SIG-M5 treated with dmso at 0.1 percent for 504 hours (cell line): Measurements from ENCODE around the gene MOV10.
"Not testable (repeated sequence)": the region's sequence is repeated elsewhere in the genome, so short reads cannot be mapped to it uniquely, and the experiment has no call there.

Experiments
- DNase-seq: peaks from one replicate; lab custom pipeline; 2025; ENCODE audit not compliant: unreplicated experiment; lab: John Stamatoyannopoulos, UW

MOV10 gene

GRCh38 chr1:112713466-112714312, 39.2 kb downstream of the MOV10 start:
- peak; percentile 80 for DNase-seq

- no peak for DNase-seq
Measured at GRCh38 chr1:112714313-112715263, 40.1 kb downstream of the MOV10 start.

DNA sequence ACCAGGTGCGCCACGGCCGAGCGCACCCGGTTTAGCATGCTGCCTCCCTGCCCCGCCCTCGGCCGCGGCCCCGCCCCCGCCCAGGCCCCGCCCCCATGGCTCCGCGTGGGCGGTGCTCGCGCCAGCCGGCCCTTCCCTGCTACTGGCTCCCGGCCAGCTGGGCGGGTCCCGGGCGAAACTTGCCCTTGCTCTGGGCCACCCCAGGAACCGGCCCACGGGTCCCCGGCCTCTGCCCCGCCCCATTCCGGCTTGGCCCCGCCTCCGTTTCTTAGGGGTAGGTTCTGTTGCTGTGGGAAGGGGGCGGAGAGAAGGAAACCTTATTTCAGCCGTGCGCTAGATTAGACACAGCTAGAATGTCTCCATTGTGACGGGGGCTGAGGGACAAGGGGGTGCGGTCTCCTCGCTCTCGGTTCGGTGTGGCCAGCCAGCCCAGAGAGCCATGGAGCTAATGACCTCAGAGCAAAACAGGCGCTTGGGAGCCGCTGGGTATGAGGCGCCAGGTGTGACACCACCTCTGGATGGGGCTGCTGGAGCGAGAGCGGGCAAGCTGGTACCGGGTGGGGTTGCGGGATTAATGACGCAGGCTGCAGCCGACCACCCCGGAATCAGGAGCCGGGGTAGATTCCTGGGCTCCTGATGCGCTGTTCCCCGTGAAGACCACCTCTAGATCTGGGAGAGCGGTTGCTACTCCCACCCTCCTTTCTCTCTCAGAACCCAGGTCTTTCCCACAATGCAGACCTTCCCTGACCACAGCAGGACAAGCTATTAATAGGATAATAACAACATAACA, 41.0 kb downstream of the MOV10 start, which contains the start of gene PPM1J:
Gene PPM1J (minus strand): TSS at position 69 of the 790 bp plus-strand sequence. CDS start 31 bp downstream, at position 38.
- peak; percentile 89 for DNase-seq

DNA sequence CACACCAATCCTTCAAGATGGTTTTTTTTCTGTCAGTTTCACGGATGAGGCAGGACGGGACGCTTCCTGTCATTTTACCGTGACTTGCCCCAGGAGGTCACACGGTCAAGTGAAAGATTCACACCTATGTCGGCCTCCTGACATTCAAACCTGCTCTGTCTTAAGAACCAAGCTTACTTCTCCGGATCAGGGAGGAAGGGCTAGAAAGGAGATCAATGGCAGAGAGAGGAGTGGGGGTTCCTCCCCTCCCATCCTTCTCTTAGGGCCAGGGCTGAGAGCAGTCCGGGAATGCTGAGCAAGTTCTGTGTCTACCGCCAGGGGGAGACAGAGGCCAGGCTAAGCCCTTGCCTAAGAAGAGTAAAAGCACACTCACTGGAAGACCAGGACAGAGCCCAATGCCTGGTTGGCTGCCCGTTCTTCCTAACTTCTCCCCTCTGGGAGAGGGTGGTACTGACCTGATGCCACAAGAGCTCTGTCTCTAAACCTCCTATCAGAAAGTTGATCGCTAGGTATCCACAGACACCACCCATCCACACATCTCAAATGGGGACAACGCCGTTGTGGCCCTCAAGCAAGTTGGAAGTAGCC, 41.8 kb downstream of the MOV10 start:
- DNase-seq = peak; percentile 72

GRCh38 chr1:112717263-112717873, 42.9 kb downstream of the MOV10 start:
- DNase-seq = no peak

DNA sequence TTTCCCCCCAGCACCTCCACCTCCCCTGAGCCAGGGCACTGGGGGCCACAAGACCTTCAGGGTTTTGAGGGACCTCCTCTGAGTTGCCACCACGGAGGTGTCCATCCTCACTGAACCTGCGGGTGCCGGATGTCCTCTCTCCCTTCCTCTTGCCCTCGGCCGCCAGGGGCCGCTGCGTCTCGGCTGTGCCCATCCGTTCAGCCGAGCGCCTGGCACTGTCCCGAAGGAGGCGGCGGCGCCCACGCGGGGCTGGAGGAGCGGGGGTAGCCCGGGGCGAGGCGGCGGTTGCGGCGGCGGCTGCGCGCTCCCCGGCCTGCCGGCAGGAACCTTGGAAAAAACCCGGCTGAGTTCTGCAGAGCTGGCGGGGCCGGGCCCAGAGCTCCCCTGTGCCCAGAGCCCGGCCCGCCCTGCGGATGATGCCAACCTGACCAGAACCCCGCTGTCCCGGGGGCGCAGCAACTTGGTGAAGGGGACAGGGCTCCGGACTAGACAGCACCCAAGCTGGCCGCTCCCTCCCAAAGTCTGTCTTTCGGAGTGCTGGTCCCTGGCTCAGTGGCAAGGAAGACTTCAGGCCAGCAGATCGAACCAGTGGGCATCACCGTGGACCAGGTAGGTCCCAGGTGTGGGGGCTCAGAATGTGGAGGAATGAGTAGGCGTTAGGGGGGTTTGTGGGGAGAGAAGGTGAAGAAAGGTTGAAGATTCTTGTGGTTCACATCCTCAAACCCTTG, 44.4 kb downstream of the MOV10 start:
- peak; percentile 57 for DNase-seq

DNA sequence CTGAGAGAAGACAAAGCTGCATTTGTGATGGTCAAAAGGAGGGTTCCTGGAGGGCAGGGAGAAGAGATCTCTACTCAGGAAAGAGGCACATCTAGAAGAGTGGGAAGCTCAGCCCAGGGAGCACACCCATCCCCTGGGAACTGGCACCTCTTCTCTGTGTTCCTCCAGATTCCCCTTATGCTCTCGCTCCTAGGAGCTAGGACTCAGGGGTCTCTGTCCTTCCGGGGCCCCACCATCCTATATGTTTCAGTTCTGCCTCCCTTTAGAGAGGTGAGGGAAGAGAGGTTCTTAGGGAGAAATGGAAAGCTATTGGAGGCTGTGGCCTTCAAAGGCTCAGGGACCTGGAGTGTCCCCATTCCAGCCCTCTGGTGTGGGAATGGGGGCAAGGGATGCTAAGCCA, 45.2 kb downstream of the MOV10 start:
- no peak for DNase-seq

- no peak for DNase-seq
Measured at GRCh38 chr1:112720800-112721199, 46.3 kb downstream of the MOV10 start.

GRCh38 chr1:112721294-112721693, 46.8 kb downstream of the MOV10 start:
- not testable (repeated sequence) for DNase-seq

GRCh38 chr1:112721966-112722524, 47.6 kb downstream of the MOV10 start:
- DNase-seq = no peak

DNA sequence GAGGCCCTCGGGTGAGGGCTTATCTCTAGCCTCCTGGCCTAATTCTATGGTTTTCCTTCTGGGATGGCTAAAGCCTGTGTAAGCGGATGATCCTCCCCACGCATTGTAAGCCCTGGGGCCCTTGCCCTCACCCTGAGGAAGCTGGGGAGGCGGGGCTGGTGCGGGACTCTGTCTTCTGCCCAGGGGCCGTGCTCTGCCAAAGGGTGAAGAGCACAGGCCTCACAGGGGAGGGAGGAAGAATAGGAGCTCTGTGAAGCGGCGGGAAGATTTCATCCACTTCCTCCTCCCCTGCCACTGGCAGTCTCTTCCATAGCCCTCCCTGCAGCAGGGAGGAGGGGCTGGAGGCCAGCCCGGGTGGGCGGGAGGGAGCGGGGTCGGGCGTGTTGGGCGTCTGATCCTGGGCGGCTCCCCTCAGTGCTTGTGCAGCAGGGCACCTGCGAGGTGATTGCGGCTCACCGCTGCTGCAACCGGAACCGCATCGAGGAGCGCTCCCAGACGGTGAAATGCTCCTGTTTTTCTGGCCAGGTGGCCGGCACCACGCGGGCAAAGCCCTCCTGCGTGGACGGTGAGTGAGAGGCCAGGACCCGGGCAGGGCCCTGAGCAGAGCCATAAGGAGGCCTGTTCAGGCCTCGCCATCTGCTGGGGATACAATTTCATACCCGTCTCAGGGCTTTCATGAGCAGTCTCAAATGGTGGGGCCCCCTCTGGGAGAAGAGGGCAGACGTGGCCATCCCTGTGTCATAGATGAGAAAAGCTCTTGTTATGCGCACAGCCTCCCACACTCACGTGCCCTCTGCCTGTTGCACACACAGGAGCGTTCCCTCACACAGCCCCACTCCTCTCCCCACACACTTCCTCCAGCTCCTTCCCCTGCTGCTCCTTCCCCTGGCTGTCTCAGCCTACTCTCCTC, 48.4 kb downstream of the MOV10 start:
- peak; percentile 23 for DNase-seq

DNA sequence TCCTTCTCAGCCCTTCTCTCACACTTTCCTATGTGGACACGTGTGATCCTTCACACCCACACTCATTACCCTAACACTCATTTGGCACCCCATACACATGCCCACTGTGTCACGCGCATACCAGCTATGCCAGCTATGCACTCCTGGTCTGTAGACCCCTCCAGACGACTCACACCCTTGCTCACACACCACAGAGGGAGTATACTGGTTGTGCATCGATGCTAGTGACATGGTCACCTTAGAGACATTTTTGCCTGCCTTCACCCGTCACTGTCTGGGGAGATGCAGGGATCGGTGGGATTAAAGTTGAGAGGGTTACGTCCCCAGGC, 49.0 kb downstream of the MOV10 start:
- no peak for DNase-seq

GRCh38 chr1:112724240-112724639, 49.8 kb downstream of the MOV10 start:
- DNase-seq = not testable (repeated sequence)

DNA sequence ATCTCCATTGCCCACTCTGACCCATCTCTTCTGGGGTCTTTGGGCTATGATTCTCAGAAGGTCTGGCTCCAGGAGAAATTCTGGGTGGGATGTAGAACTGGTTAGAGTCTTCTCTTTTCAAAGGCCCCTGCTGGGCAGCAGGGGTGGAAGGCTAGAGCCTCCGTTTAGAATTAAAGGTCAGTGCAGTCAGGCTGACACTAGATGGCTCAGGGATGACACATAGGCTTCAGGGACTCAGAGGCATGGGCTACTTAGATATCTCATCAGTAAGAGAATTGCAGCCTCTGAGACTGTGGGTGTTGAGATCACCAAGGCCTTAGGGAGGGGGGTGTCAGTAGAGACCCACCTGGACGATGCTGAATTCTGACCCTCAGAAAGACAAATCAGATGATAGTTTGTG, 53.3 kb downstream of the MOV10 start:
- DNase-seq = no peak

GRCh38 chr1:112728306-112728971, 54.0 kb downstream of the MOV10 start:
- DNase-seq = not testable (repeated sequence)

GRCh38 chr1:112729011-112729410, 54.6 kb downstream of the MOV10 start:
- not testable (repeated sequence) for DNase-seq

DNA sequence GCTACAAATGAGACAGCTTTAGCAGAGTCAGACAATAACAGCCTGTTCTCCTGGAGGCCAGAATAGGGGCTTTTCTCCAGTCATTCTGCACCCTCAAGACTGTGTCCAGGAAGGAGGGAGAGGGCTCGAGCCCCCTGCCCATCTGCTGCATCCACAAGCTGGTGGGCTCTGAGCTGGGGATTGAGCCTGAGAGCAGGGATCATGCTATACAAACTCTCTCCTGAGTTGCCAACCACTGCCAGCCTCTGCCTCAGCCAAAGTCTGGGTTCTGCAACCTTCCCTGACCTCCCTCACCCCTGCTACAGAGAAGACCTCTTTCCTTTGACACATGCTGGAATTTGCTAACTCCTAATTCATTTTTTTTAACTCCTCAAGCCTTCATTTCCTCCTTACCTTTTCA, 55.5 kb downstream of the MOV10 start:
- DNase-seq = no peak

DNA sequence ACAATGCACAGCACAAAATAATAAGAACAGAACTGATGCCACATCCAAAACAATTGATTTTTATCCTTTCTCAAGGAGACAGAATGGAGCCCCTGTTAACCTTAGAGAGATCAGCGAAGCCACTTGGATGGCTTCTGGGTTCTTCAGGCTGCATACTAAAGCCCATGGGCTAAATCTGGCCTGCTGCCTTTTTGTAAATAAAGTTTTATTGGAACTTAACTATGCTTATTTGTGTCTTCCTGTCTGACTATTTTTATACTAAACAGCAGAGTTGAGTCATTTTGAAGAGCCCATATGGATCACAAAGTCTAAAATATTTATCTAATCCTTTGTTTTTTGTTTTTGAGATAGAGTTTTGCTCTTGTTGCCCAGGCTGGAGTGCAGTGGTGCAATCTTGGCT, 57.0 kb downstream of the MOV10 start:
- no peak for DNase-seq
